ENCODE results near the gene PAQR7.

Gene PAQR7

DNA sequence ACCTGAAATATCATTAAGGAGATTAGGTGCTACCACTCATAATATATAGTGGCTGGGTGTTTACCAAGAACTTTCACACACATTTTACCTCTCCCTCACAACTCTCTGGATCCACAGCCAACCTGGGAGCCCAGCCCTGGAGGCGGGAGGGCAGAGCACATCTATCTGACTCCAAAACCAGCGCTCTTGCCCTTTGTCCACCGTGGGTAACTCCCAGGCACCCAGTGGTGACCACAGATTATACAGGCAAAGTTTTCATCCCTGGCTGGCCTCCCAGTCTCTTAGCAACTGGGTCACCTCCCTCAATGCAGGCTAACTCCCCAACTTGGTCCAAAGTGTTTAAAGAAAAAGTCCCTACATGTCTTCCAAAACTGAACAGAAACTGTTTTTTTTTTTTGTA, 2.4 kb downstream of the PAQR7 start:
- WGBS, 2 experiments (ENCODE audit: insufficient coverage in 2 of 2), result 91 to 97% methylated on average over 3 of the region's 3 CpGs
- H3K4me3 ChIP-seq (ENCODE audit: extremely low read depth, insufficient read depth, low read length, poor library complexity, severe bottlenecking), result no peak overlapping the region
- H3K36me3 ChIP-seq (ENCODE audit: control insufficient read depth, insufficient read depth, low read length), result peaks cover 8% of the 10 kb centered on the region
- no peak overlapping the region for H3K27ac ChIP-seq (ENCODE audit: low read depth, low read length, severe bottlenecking)
- H3K4me1 ChIP-seq (ENCODE audit: control insufficient read depth, insufficient read depth, low read length, poor library complexity, severe bottlenecking), result peaks cover 10% of the 10 kb centered on the region
- no peaks in the 10 kb centered on the region for H3K9me3 ChIP-seq (ENCODE audit: control insufficient read depth, low read length)

DNA sequence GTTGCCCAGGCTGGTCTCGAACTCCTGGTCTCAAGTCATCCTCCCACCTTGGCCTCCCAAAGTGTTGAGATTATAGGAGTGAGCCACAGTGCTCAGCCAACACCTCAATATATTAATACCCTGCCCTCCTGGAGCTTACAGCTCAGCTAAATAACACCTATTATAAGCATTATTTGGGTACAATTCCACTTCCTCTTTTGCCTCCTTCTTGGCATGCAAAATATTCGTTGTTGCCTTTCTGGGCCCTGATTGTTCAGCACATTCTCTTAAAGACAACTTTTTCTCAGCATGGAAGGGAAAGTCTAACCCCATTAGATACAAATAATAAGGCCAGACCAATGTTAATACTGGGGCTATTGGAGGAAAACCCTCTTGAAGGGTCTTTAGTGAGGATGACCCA, 2.8 kb downstream of the PAQR7 start:
- 94% methylated on average over 2 of the region's 2 CpGs; no CpG with 5 or more reads in 1 of the 2 experiments for WGBS, 2 experiments (ENCODE audit: insufficient coverage in 2 of 2)

DNA sequence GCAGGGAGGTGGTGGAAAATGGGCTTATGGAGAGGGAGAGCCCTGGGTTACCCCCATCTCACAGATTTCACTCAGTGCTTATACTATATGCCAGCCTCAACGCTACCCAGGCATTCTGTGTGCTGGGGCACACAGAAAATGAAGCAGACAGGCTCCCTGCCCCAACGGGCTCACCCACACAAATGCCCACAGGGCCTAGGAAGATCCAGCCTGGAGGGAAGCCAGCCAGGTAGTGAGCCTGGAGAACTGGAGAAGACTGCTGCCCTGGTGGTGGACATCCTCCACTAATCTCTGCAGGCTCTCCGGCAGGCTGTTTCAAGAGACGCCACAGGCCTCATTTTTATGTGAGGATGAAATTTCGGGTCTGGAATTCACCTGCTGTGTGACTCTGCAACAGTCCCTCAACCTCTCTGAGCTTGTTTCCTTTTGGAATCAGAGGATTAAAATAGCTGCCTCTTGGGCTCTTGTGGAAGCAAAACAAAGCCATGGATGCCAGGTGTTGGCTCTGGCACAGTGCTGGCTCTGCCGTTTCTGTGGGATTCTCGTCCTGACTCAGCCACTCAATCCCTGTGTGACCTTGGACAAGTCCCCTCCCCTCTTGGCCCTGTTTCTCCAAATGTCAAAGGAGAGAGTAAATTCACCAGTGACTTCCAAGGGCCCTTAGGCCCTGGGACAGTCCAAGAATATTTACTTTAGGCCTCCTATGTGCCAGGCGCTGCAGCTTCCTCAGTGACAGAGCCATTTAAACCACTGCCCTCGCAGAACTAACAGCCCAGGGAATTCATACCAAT, 3.6 kb downstream of the PAQR7 start:
- Histone ChIP-seq H3K9me3 (ENCODE audit: control insufficient read depth, low read length) (no peaks in the 10 kb centered on the region), H3K36me3 (ENCODE audit: control insufficient read depth, insufficient read depth, low read length) (peaks cover 8% of the 10 kb centered on the region), H3K27ac (ENCODE audit: low read depth, low read length, severe bottlenecking) (no peak overlapping the region), H3K4me1 (ENCODE audit: control insufficient read depth, insufficient read depth, low read length, poor library complexity, severe bottlenecking) (peaks cover 10% of the 10 kb centered on the region), H3K4me3 (ENCODE audit: extremely low read depth, insufficient read depth, low read length, poor library complexity, severe bottlenecking) (no peak overlapping the region)
- 91 to 96% methylated on average over 4 to 8 of the region's 9 CpGs for WGBS, 2 experiments (ENCODE audit: insufficient coverage in 2 of 2)

More for the DNA sequence above, 2.8 kb downstream of the PAQR7 start:
- Histone ChIP-seq H3K4me1 (ENCODE audit: control insufficient read depth, insufficient read depth, low read length, poor library complexity, severe bottlenecking) (peaks cover 10% of the 10 kb centered on the region), H3K4me3 (ENCODE audit: extremely low read depth, insufficient read depth, low read length, poor library complexity, severe bottlenecking) (no peak overlapping the region), H3K36me3 (ENCODE audit: control insufficient read depth, insufficient read depth, low read length) (peaks cover 8% of the 10 kb centered on the region), H3K27ac (ENCODE audit: low read depth, low read length, severe bottlenecking) (no peak overlapping the region), H3K9me3 (ENCODE audit: control insufficient read depth, low read length) (no peaks in the 10 kb centered on the region)

DNA sequence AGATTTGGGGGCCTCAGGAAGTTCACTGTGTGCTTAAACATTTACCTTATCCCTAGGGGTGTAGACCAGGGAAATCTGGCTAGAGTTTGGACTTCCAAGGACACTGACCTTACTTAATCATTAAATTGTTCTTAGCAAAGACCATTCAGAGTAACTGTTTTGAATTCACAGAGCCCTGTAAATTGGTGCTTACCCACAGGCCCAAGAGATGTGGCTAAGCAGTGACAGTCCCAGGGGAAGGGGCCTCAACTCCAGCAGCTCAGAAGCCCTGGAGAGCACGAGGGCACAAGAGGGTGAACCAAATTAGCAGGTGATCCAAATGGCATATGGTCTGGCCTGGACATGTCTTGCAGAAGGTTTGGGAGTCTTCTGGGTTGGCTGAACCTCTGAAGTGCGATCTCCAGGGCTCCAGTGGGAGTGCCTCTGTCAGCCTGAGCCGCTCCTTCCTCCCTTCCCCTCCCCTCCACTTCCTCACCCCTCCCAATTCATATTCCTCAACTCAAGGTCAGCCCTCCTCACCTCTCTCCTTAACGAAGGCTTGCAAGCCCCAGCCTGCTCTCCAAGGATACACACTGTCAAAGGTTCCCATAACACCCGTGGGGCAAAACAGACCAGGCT, 4.3 kb downstream of the PAQR7 start:
- no peak overlapping the region for H3K27ac ChIP-seq (ENCODE audit: low read depth, low read length, severe bottlenecking)
- H3K9me3 ChIP-seq (ENCODE audit: control insufficient read depth, low read length), result no peaks in the 10 kb centered on the region
- H3K4me3 ChIP-seq (ENCODE audit: extremely low read depth, insufficient read depth, low read length, poor library complexity, severe bottlenecking), result no peak overlapping the region
- peaks cover 9% of the 10 kb centered on the region for H3K4me1 ChIP-seq (ENCODE audit: control insufficient read depth, insufficient read depth, low read length, poor library complexity, severe bottlenecking)
- peaks cover 8% of the 10 kb centered on the region for H3K36me3 ChIP-seq (ENCODE audit: control insufficient read depth, insufficient read depth, low read length)
- WGBS, 2 experiments (ENCODE audit: insufficient coverage in 2 of 2), result 60 to 62% methylated on average over 2 to 3 of the region's 5 CpGs

DNA sequence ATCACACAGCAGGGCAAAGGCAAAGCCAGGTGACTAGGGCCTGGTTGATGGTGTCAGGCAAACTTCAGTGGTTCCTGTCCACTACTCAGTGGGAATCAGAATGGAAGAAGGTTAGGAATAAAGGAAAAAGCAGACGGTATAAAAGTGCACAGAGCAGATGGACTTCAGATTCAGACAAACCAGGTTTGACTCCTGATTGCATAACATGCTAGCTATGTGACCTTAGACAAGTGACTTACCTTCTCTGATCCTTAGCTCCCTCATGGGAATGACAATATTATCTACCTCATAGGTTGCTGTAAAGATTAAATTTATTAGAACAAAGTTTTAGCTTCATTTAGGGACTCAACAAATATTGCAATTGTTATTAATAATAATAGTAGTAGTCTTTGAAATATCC, 4.9 kb downstream of the PAQR7 start:
- WGBS, 2 experiments (ENCODE audit: insufficient coverage in 2 of 2), result 100% methylated on average over 1 of the region's 1 CpG; no CpG with 5 or more reads in 1 of the 2 experiments
- no peak overlapping the region for H3K4me3 ChIP-seq (ENCODE audit: extremely low read depth, insufficient read depth, low read length, poor library complexity, severe bottlenecking)

DNA sequence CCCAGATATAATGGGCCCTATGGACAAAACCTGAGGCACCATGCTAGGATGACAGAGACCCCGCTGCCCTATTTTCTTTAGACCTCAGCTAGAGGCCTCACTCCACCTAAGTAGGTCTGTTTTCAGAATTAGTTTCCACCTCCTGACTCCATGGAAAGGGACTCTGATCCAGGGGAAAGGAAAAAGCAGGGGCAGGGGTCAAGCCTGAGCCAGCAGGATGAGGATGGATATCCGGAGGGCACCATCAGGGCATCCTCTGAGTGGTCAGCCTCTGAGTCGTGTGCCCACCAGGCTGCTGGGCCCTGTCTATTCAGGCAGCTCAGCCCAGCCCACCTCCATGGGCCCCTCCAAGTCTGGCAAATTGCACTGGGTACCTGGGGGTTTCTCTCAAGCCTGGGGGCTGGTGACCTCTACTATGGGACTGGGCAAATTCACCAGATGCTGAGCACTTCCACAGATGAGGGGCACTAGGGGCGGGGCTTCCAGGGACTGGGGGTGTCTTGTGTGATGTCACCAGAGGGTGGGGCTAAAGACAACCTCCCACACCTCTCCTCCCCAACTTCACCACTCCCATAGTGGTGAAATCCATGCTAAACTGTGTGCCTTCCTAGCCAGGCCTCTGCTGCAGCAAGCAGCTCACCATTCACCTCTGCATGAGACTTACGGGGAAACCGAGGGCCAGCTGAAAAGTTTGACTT, 5.5 kb downstream of the PAQR7 start:
- Histone ChIP-seq H3K9me3 (ENCODE audit: control insufficient read depth, low read length) (no peaks in the 10 kb centered on the region), H3K27ac (ENCODE audit: low read depth, low read length, severe bottlenecking) (no peak overlapping the region)
- 80 to 100% methylated on average over 4 of the region's 6 CpGs for WGBS, 2 experiments (ENCODE audit: insufficient coverage in 2 of 2)

More for the DNA sequence above, 4.9 kb downstream of the PAQR7 start:
- Histone ChIP-seq H3K27ac (ENCODE audit: low read depth, low read length, severe bottlenecking) (no peak overlapping the region), H3K9me3 (ENCODE audit: control insufficient read depth, low read length) (no peaks in the 10 kb centered on the region), H3K36me3 (ENCODE audit: control insufficient read depth, insufficient read depth, low read length) (peaks cover 8% of the 10 kb centered on the region), H3K4me1 (ENCODE audit: control insufficient read depth, insufficient read depth, low read length, poor library complexity, severe bottlenecking) (peaks cover 8% of the 10 kb centered on the region)

DNA sequence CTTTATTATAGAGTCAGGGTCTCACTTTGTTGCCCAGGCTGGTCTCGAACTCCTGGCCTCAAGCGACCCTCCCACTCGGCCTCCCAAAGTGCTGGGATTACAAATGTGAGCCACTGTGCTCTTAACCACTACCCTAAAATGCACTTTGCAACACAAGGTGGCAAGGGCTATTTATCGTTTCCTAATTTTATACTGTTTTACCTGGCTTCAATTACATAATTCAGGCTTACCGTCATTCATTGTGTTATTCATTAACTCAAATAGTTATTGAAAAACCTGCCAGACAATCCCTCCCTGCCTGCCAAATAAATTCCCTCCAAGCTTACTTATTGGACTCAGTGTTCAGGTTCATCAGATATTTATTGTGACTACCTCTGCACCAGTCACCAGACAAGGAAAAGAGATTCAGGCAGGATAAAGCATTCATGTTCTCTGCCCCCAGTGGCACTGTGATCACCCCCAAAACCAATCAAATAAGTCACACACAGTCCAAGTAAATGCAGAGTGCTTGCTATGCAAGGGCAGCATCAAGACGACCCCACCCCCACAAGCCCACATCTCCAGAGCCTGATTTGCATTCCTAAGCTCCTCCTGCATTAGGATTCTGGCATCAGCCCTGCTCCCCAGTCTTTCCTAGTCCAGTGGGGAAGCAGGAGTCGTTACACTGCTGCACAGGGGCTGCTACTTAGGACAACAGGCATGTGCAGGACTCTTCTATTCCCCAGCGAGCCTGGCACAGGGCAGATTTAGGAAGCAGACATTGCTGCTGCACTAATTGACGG, 8.1 kb downstream of the PAQR7 start:
- Histone ChIP-seq H3K4me1 (ENCODE audit: control insufficient read depth, insufficient read depth, low read length, poor library complexity, severe bottlenecking) (peaks cover 8% of the 10 kb centered on the region), H3K27ac (ENCODE audit: low read depth, low read length, severe bottlenecking) (no peak overlapping the region), H3K4me3 (ENCODE audit: extremely low read depth, insufficient read depth, low read length, poor library complexity, severe bottlenecking) (no peak overlapping the region), H3K9me3 (ENCODE audit: control insufficient read depth, low read length) (no peaks in the 10 kb centered on the region), H3K36me3 (ENCODE audit: control insufficient read depth, insufficient read depth, low read length) (peaks cover 24% of the 10 kb centered on the region)
- WGBS, 2 experiments (ENCODE audit: insufficient coverage in 2 of 2), result 77 to 78% methylated on average over 8 to 9 of the region's 9 CpGs

More for the DNA sequence above, 5.5 kb downstream of the PAQR7 start:
- peaks cover 8% of the 10 kb centered on the region for H3K4me1 ChIP-seq (ENCODE audit: control insufficient read depth, insufficient read depth, low read length, poor library complexity, severe bottlenecking)
- H3K36me3 ChIP-seq (ENCODE audit: control insufficient read depth, insufficient read depth, low read length), result peaks cover 8% of the 10 kb centered on the region
- no peak overlapping the region for H3K4me3 ChIP-seq (ENCODE audit: extremely low read depth, insufficient read depth, low read length, poor library complexity, severe bottlenecking)

DNA sequence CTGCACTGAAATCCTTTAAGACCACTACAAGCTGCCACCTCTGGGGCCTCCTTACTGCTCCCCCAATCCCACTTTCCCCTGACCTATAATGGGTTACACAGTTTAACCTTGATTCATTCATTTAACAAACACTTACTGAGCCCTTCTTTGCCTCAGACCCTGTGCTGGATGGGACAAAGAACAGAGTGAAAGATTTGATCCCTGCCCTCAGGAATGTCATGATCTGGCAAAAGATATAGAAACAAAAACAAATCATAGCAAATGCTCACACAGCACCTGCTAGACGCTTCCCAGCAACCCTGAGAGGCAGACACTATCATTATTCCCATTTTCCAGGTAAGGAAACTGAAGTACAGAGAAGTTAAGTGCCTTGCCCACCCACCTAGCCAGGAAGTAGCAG, 9.2 kb downstream of the PAQR7 start:
- Histone ChIP-seq H3K27ac (ENCODE audit: low read depth, low read length, severe bottlenecking) (no peak overlapping the region), H3K4me3 (ENCODE audit: extremely low read depth, insufficient read depth, low read length, poor library complexity, severe bottlenecking) (no peak overlapping the region), H3K9me3 (ENCODE audit: control insufficient read depth, low read length) (no peaks in the 10 kb centered on the region), H3K36me3 (ENCODE audit: control insufficient read depth, insufficient read depth, low read length) (peaks cover 24% of the 10 kb centered on the region), H3K4me1 (ENCODE audit: control insufficient read depth, insufficient read depth, low read length, poor library complexity, severe bottlenecking) (peaks cover 7% of the 10 kb centered on the region)
- WGBS, 2 experiments (ENCODE audit: insufficient coverage in 2 of 2), result 88 to 100% methylated on average over 1 of the region's 1 CpG

DNA sequence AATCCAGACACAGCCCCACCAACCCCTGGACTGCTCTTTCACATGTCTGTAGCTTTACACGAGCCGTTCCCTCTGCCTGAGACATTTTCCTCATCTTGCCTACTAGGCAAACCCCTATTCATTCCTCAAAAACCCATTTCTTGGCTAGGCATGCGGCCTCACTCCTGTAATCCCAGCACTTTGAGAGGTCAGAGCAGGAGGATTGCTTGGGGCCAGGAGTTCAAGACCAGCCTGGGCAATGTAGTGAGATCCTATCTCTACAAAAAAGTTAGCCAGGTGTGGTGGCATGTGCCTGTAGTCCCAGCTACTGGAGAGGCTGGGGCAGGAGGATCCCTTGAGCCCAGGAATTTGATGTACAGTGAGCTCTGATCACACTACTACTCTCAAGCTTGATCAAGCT, 11.1 kb downstream of the PAQR7 start:
- Histone ChIP-seq H3K9me3 (ENCODE audit: control insufficient read depth, low read length) (no peaks in the 10 kb centered on the region), H3K36me3 (ENCODE audit: control insufficient read depth, insufficient read depth, low read length) (peaks cover 16% of the 10 kb centered on the region), H3K27ac (ENCODE audit: low read depth, low read length, severe bottlenecking) (no peak overlapping the region), H3K4me3 (ENCODE audit: extremely low read depth, insufficient read depth, low read length, poor library complexity, severe bottlenecking) (no peak overlapping the region), H3K4me1 (ENCODE audit: control insufficient read depth, insufficient read depth, low read length, poor library complexity, severe bottlenecking) (peaks cover 13% of the 10 kb centered on the region)
- 93 to 100% methylated on average over 2 to 3 of the region's 3 CpGs for WGBS, 2 experiments (ENCODE audit: insufficient coverage in 2 of 2)

DNA sequence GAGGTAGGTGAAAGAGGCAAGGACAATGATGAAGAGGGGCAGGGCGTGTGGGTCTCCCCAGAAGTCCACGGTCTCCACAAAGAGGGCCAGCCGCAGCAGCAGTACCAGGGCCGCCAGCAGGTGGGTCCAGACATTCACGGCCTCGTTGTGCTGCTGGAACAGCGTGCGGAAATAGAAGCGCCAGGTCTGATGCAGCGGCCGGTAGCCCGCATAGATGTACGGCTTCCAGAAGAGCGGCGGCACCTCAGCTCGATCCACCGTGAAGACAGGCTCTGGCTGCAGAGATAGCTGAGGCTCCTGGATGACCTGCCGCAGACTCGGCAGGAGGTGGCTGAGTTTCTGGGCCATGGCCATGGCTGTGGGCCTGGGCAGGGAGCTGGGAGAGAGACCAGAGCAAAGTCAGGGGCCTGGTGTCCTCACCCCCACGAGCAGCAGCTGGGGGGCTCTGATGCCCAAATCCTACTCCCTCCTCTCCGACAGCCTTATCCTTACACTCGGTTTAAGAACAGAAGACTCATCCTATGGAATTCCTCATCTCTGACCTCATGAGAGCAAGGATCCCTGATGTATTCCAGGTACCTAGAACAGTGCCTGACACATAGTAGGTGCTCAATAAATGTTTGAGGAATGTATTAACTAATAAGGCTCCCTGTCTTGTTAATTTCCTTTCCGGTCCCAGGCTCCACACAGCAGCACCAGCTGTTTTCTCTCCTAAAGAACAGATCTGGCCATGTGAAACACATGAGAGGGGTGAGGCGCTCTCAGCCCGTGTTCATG, 11.8 kb downstream of the PAQR7 start:
- Histone ChIP-seq H3K27ac (ENCODE audit: low read depth, low read length, severe bottlenecking) (no peak overlapping the region), H3K36me3 (ENCODE audit: control insufficient read depth, insufficient read depth, low read length) (peaks cover 16% of the 10 kb centered on the region), H3K4me3 (ENCODE audit: extremely low read depth, insufficient read depth, low read length, poor library complexity, severe bottlenecking) (no peak overlapping the region), H3K4me1 (ENCODE audit: control insufficient read depth, insufficient read depth, low read length, poor library complexity, severe bottlenecking) (peaks cover 13% of the 10 kb centered on the region), H3K9me3 (ENCODE audit: control insufficient read depth, low read length) (no peaks in the 10 kb centered on the region)
- 94 to 95% methylated on average over 21 to 25 of the region's 25 CpGs for WGBS, 2 experiments (ENCODE audit: insufficient coverage in 2 of 2)

Measured in mesodermal cell (in vitro differentiated cells).